ENCODE measurements around the gene ASCL4. TPM values are rescaled to one million over a fixed set of nuclear protein-coding genes. Genes with fewer than 3 reads are reported as not detected.

ASCL4 gene
- total and polyA plus RNA-seq, 5 donors from 2014 or later: not detected

DNA sequence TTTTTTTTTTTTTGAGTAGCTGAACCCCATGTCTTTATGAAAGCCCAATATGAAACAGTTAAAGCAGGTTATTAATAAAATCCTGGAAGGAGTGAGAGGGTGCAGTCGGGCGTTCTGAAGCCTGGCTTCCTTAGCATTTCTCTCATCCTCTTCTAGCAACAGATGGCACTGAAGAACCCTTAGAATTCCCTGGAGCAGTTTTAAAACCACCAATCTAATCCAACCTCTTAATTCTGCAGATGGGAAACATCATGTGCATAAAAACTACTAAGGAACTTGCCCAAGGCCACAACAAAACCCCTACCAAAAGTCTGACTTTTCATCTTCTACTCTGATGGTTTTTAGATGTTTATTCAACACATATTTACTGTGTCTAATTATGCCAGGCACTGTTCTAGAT, 38.7 kb upstream of the ASCL4 start:
- no peak overlapping the region for H3K4me3 ChIP-seq (ENCODE audit: low read depth, low read length)
- H3K27me3 Mint-ChIP-seq: no peaks in the 10 kb centered on the region
- no peak for DNase-seq
- H3K27ac Mint-ChIP-seq: peak overlapping the region; percentile 79 to 89 (median 88)
- no peaks in the 10 kb centered on the region for H3K9me3 ChIP-seq (ENCODE audit: control insufficient read depth in 2 of 2, low read length in 2 of 2)
- H3K9me3 Mint-ChIP-seq: no peaks in the 10 kb centered on the region
- H3K36me3 ChIP-seq (ENCODE audit: control insufficient read depth, insufficient read depth, low read length): peaks cover 79% of the 10 kb centered on the region
- H3K36me3 Mint-ChIP-seq: peaks cover 63% of the 10 kb centered on the region
- H3K27ac ChIP-seq (ENCODE audit: insufficient read depth, low read length, poor library complexity, severe bottlenecking): no peak overlapping the region
- ATAC-seq (ENCODE audit: low read depth in 2 of 2): no peak
- H3K4me1 ChIP-seq (ENCODE audit: control insufficient read depth, insufficient read depth, low read length, poor library complexity, severe bottlenecking): no peaks in the 10 kb centered on the region
- H3K27me3 ChIP-seq (ENCODE audit: control insufficient read depth, insufficient read depth, low read length): no peaks in the 10 kb centered on the region
- H3K4me1 Mint-ChIP-seq: peaks cover 12 to 28% (median 18%) of the 10 kb centered on the region in 4 donors
- no peak overlapping the region for H3K4me3 Mint-ChIP-seq

DNA sequence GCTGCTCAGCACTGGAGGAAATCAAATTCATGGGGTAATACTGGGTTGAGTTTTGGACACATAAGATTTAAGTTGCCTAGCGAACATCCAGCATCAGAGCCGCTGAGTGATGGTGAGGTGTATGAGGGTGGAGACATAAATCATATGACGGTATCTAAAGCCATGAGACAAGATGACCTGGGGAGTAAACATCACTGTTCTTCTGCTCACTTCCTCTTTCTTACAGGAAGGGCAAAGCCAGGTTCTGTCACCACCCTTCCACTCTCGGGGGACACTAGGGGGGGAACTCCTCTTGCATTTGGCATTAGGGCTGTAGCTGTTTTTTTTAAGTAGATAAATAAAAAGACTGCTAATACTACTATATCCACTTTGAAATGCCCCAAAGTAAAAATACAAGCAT, 37.6 kb upstream of the ASCL4 start:
- Histone ChIP-seq H3K4me3 (ENCODE audit: low read depth, low read length) (no peak overlapping the region), H3K36me3 (ENCODE audit: control insufficient read depth, insufficient read depth, low read length) (peaks cover 91% of the 10 kb centered on the region), H3K27ac (ENCODE audit: insufficient read depth, low read length, poor library complexity, severe bottlenecking) (no peak overlapping the region), H3K27me3 (ENCODE audit: control insufficient read depth, insufficient read depth, low read length) (no peaks in the 10 kb centered on the region), H3K4me1 (ENCODE audit: control insufficient read depth, insufficient read depth, low read length, poor library complexity, severe bottlenecking) (no peaks in the 10 kb centered on the region), H3K9me3 (ENCODE audit: control insufficient read depth in 2 of 2, low read length in 2 of 2) (no peaks in the 10 kb centered on the region)
- H3K4me3 Mint-ChIP-seq: no peak overlapping the region
- ATAC-seq (ENCODE audit: low read depth in 2 of 2) (peak; percentile 28 to 80), DNase-seq (peak in 1 of 3 donors; percentile 59)
- peaks cover 73% of the 10 kb centered on the region for H3K36me3 Mint-ChIP-seq
- H3K4me1 Mint-ChIP-seq: peaks cover 12 to 30% (median 18%) of the 10 kb centered on the region in 4 donors
- no peaks in the 10 kb centered on the region for H3K27me3 Mint-ChIP-seq
- peak overlapping the region in 2 of 3 donors; percentile 58 to 88 for H3K27ac Mint-ChIP-seq
- no peaks in the 10 kb centered on the region for H3K9me3 Mint-ChIP-seq

DNA sequence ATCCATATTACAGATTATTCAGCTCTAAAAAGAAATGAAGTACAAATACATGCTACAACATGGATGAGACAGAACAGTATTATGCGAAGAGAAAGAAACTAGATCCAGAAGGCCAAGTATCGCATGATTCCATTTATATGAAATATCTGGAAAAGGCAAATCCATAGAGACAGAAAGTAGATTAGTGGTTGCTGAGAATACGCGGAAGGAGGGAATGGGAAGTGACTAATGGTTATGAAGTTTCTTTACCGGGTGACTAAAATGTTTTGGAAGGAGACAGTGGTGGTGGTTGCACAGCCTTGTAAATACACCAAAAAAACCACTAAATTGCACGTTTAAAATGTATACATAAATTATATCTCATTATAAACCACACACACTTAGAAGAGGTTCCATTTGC, 26.0 kb upstream of the ASCL4 start:
- no peaks in the 10 kb centered on the region for H3K9me3 Mint-ChIP-seq
- H3K36me3 ChIP-seq (ENCODE audit: control insufficient read depth, insufficient read depth, low read length): peaks cover 83% of the 10 kb centered on the region

GRCh38 chr12:107749083-107749482, 25.4 kb upstream of the ASCL4 start:
- Mint-ChIP-seq H3K4me1 (peaks cover 4 to 17% (median 11%) of the 10 kb centered on the region in 4 donors), H3K9me3 (no peaks in the 10 kb centered on the region), H3K27me3 (no peaks in the 10 kb centered on the region), H3K27ac (no peak overlapping the region), H3K4me3 (no peak overlapping the region), H3K36me3 (peaks cover 37% of the 10 kb centered on the region)
- Histone ChIP-seq H3K27ac (ENCODE audit: insufficient read depth, low read length, poor library complexity, severe bottlenecking) (no peak overlapping the region), H3K4me1 (ENCODE audit: control insufficient read depth, insufficient read depth, low read length, poor library complexity, severe bottlenecking) (peaks cover 7% of the 10 kb centered on the region), H3K9me3 (ENCODE audit: control insufficient read depth in 2 of 2, low read length in 2 of 2) (no peaks in the 10 kb centered on the region), H3K4me3 (ENCODE audit: low read depth, low read length) (no peak overlapping the region), H3K36me3 (ENCODE audit: control insufficient read depth, insufficient read depth, low read length) (peaks cover 83% of the 10 kb centered on the region), H3K27me3 (ENCODE audit: control insufficient read depth, insufficient read depth, low read length) (no peaks in the 10 kb centered on the region)
- ATAC-seq (ENCODE audit: low read depth in 2 of 2) (no peak), DNase-seq (no peak)

More for the DNA sequence above, 26.0 kb upstream of the ASCL4 start:
- Histone ChIP-seq H3K9me3 (ENCODE audit: control insufficient read depth in 2 of 2, low read length in 2 of 2) (no peaks in the 10 kb centered on the region), H3K4me1 (ENCODE audit: control insufficient read depth, insufficient read depth, low read length, poor library complexity, severe bottlenecking) (peaks cover 7% of the 10 kb centered on the region), H3K4me3 (ENCODE audit: low read depth, low read length) (no peak overlapping the region), H3K27me3 (ENCODE audit: control insufficient read depth, insufficient read depth, low read length) (no peaks in the 10 kb centered on the region), H3K27ac (ENCODE audit: insufficient read depth, low read length, poor library complexity, severe bottlenecking) (no peak overlapping the region)
- peaks cover 33% of the 10 kb centered on the region for H3K36me3 Mint-ChIP-seq
- no peak for DNase-seq
- H3K27me3 Mint-ChIP-seq: no peaks in the 10 kb centered on the region
- no peak for ATAC-seq (ENCODE audit: low read depth in 2 of 2)
- H3K4me3 Mint-ChIP-seq: no peak overlapping the region
- H3K4me1 Mint-ChIP-seq: peaks cover 3 to 15% (median 8%) of the 10 kb centered on the region in 4 donors
- no peak overlapping the region for H3K27ac Mint-ChIP-seq

GRCh38 chr12:107759410-107759809, 15.1 kb upstream of the ASCL4 start:
- DNase-seq: peak in 1 of 3 donors; percentile 63
- Mint-ChIP-seq H3K36me3 (peaks cover 5% of the 10 kb centered on the region), H3K27ac (peak overlapping the region; percentile 46 to 88 (median 66)), H3K4me3 (peak overlapping the region; percentile 89 to 93 (median 92)), H3K4me1 (peaks cover 18 to 43% (median 33%) of the 10 kb centered on the region in 4 donors), H3K27me3 (no peaks in the 10 kb centered on the region), H3K9me3 (peaks cover 0 to 3% (median 0%) of the 10 kb centered on the region in 7 donors)
- ATAC-seq (ENCODE audit: low read depth in 2 of 2): no peak
- H3K27ac ChIP-seq (ENCODE audit: insufficient read depth, low read length, poor library complexity, severe bottlenecking): peak overlapping the region; percentile 45
- no peaks in the 10 kb centered on the region for H3K27me3 ChIP-seq (ENCODE audit: control insufficient read depth, insufficient read depth, low read length)
- H3K9me3 ChIP-seq (ENCODE audit: control insufficient read depth in 2 of 2, low read length in 2 of 2): no peaks in the 10 kb centered on the region
- peaks cover 34% of the 10 kb centered on the region for H3K4me1 ChIP-seq (ENCODE audit: control insufficient read depth, insufficient read depth, low read length, poor library complexity, severe bottlenecking)
- H3K4me3 ChIP-seq (ENCODE audit: low read depth, low read length): peak overlapping the region; percentile 91
- peaks cover 38% of the 10 kb centered on the region for H3K36me3 ChIP-seq (ENCODE audit: control insufficient read depth, insufficient read depth, low read length)

DNA sequence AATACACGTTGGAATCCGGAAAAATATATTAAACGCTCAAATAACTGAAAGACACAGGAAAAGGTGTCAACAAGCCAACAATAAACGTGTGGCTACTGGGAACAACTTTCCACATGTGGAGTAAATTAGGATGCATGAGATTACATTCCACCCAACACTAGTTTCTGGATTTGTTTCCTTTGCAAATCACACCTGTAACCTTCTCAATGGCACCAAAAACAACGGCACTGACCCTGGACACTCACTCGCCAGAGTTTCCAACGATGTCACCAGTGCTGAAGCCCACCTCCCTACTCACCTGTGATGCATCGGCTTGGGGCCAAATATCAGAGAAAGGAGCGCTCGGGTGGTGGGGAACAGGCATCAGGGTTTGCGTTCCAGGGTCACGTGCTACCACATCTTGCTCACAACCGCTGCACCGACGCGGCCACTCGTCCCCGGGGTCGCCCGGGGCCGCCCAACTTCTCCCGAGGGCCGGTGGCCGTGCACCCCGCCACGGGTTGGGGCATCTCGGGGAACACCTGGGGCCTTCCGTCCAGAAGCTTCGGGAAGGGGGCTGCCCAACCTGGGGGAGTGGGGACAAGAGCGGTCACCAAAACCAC, 14.2 kb upstream of the ASCL4 start:
- Histone ChIP-seq H3K9me3 (ENCODE audit: control insufficient read depth in 2 of 2, low read length in 2 of 2) (no peaks in the 10 kb centered on the region), H3K4me1 (ENCODE audit: control insufficient read depth, insufficient read depth, low read length, poor library complexity, severe bottlenecking) (peaks cover 34% of the 10 kb centered on the region), H3K27me3 (ENCODE audit: control insufficient read depth, insufficient read depth, low read length) (no peaks in the 10 kb centered on the region), H3K27ac (ENCODE audit: insufficient read depth, low read length, poor library complexity, severe bottlenecking) (peak overlapping the region; percentile 62), H3K36me3 (ENCODE audit: control insufficient read depth, insufficient read depth, low read length) (peaks cover 29% of the 10 kb centered on the region), H3K4me3 (ENCODE audit: low read depth, low read length) (peak overlapping the region; percentile 91)
- ATAC-seq (ENCODE audit: low read depth in 2 of 2) (peak in 1 of 2 donors; percentile 9), DNase-seq (peak; percentile 17 to 58 (median 29))
- Mint-ChIP-seq H3K9me3 (peaks cover 0 to 3% (median 0%) of the 10 kb centered on the region in 7 donors), H3K27me3 (no peaks in the 10 kb centered on the region), H3K4me1 (peaks cover 18 to 43% (median 33%) of the 10 kb centered on the region in 4 donors), H3K36me3 (peaks cover 5% of the 10 kb centered on the region), H3K4me3 (peak overlapping the region; percentile 89 to 93 (median 92)), H3K27ac (peak overlapping the region; percentile 80 to 88 (median 87))

DNA sequence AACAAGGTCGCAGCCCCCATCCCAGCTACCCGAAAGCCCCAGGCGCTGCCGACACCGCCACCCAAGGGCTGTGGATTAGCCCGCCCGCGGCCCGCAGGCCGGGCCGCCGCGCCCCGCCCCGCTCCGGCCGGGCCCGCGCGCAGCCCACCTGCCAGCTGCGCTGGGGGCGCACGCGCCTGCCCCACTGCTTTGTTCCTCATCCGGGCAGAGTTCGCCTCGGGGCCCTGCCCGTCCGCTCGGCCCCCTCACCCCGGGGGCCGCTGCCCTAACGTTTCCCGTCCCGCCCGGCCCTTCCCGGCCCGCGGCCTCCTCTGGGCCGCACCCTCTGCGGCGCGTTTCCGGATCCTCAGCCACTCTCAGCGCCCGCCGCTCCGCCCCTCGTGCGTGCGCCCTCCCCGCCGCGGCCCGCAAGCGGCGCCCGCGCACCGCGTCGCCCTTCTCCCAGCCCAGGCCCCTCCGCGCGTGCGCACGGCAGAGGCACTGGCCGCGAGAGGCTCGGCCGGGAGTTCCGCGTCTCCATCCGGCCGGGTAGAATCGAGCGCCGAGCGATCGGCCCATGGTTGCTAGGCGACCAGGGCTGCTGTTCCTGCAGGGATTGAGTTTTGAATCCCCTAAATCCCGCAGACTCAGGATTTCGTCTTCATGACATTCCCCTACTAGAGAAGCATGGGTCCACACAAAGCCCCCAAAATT, 13.5 kb upstream of the ASCL4 start, which contains the start of gene PRDM4:
Gene PRDM4 (minus strand): TSS at position 329 of the 693 bp plus-strand sequence. CDS start 622 bp downstream, outside the sequence.
- Mint-ChIP-seq H3K27me3 (peaks cover 4% of the 10 kb centered on the region), H3K9me3 (peaks cover 0 to 3% (median 0%) of the 10 kb centered on the region in 7 donors), H3K27ac (peak within 1 kb of the TSS; percentile 80 to 94 (median 91)), H3K4me3 (peak within 1 kb of the TSS; percentile 90 to 93 (median 92)), H3K4me1 (peaks cover 18 to 43% (median 33%) of the 10 kb centered on the region in 4 donors), H3K36me3 (peaks cover 5% of the 10 kb centered on the region)
- no peaks in the 10 kb centered on the region for H3K9me3 ChIP-seq (ENCODE audit: control insufficient read depth in 2 of 2, low read length in 2 of 2)
- peak within 1 kb of the TSS; percentile 91 for H3K4me3 ChIP-seq (ENCODE audit: low read depth, low read length)
- H3K36me3 ChIP-seq (ENCODE audit: control insufficient read depth, insufficient read depth, low read length): peaks cover 22% of the 10 kb centered on the region
- peak within 1 kb of the TSS; percentile 70 for H3K27ac ChIP-seq (ENCODE audit: insufficient read depth, low read length, poor library complexity, severe bottlenecking)
- peaks cover 34% of the 10 kb centered on the region for H3K4me1 ChIP-seq (ENCODE audit: control insufficient read depth, insufficient read depth, low read length, poor library complexity, severe bottlenecking)
- H3K27me3 ChIP-seq (ENCODE audit: control insufficient read depth, insufficient read depth, low read length): no peaks in the 10 kb centered on the region
- peak; percentile 94 to 95 for ATAC-seq (ENCODE audit: low read depth in 2 of 2)
- DNase-seq: peak; percentile 83 to 95 (median 91)

All from CD4-positive, CD25-positive, alpha-beta regulatory T cell (primary cell).